Breast epithelium (tissue), 3 donors: Measurements from ENCODE around the gene TMEM143.

Experiments
- CTCF ChIP-seq, 3 donors: fragments of 450-650 bp; IDR thresholded peaks; one replicate each; pipeline ENCODE4 v1.5.1; 2016 to 2017; ENCODE audit warnings: antibody characterized with exemption in 3 of 3, mild to moderate bottlenecking in 3 of 3, moderate library complexity in 3 of 3
- POLR2A ChIP-seq: fragments of 450-650 bp; IDR thresholded peaks from one replicate; pipeline ENCODE4 v1.6.1; 2016; ENCODE audit warnings: antibody characterized with exemption, mild to moderate bottlenecking, moderate library complexity

GRCh38 chr19:48361912-48362311 lies 1.8 kb downstream of the TMEM143 start:
- TF ChIP-seq CTCF (IDR thresholded peaks at IDR 0.05) (no peak), POLR2A (no peak)
